ENCODE measurements around the gene MTERF2. TPM values are rescaled to one million over a fixed set of nuclear protein-coding genes. Genes with fewer than 3 reads are reported as not detected.

MTERF2 gene
- total RNA-seq, 2 donors from 2014 or later: 24.1 to 32.9 TPM

- ATAC-seq: no peak
- no peak overlapping the region for H3K27ac ChIP-seq
- H3K9me3 ChIP-seq: no peaks in the 10 kb centered on the region
- no peaks in the 10 kb centered on the region for H3K36me3 ChIP-seq (replicated peaks in 1 of 2; ENCODE audit: insufficient read depth in 1 of 2, low read depth in 2 of 2)
- no peak for DNase-seq
- intact Hi-C loops (cut with DNase I): no loop called here
- TF ChIP-seq CTCF (IDR thresholded peaks at IDR 0.05): no peak
- no peak for TF ChIP-seq POLR2A (IDR thresholded peaks at IDR 0.05)
- 22 to 23% methylated on average over 1 of the region's 1 CpG for WGBS, 2 donors
- no peaks in the 10 kb centered on the region for H3K4me1 ChIP-seq
- no peak overlapping the region for H3K4me3 ChIP-seq
- H3K27me3 ChIP-seq: no peaks in the 10 kb centered on the region
These were observed 41.6 kb downstream of the MTERF2 start for GRCh38 chr12:106945261-106945851.

- intact Hi-C loops (cut with DNase I): no loop called here
- H3K27me3 ChIP-seq: no peaks in the 10 kb centered on the region
These were observed 44.2 kb downstream of the MTERF2 start for GRCh38 chr12:106942775-106943174.

GRCh38 chr12:106941481-106942156 lies 45.3 kb downstream of the MTERF2 start:
- Histone ChIP-seq H3K27me3 (no peaks in the 10 kb centered on the region), H3K9me3 (no peaks in the 10 kb centered on the region), H3K27ac (no peak overlapping the region), H3K4me1 (no peaks in the 10 kb centered on the region), H3K4me3 (no peak overlapping the region), H3K36me3 (replicated peaks in 1 of 2; ENCODE audit: insufficient read depth in 1 of 2, low read depth in 2 of 2) (no peaks in the 10 kb centered on the region)
- intact Hi-C loops (cut with DNase I): no loop called here
- no peak for DNase-seq
- no peak for TF ChIP-seq CTCF (IDR thresholded peaks at IDR 0.05)
- TF ChIP-seq POLR2A (IDR thresholded peaks at IDR 0.05): no peak
- ATAC-seq: no peak
- 42 to 48% methylated on average over 6 of the region's 6 CpGs for WGBS, 2 donors

More at GRCh38 chr12:106942775-106943174, 44.2 kb downstream of the MTERF2 start:
- TF ChIP-seq CTCF (IDR thresholded peaks at IDR 0.05) (no peak), POLR2A (IDR thresholded peaks at IDR 0.05) (no peak)
- Histone ChIP-seq H3K4me1 (no peaks in the 10 kb centered on the region), H3K9me3 (no peaks in the 10 kb centered on the region), H3K27ac (no peak overlapping the region), H3K4me3 (no peak overlapping the region), H3K36me3 (replicated peaks in 1 of 2; ENCODE audit: insufficient read depth in 1 of 2, low read depth in 2 of 2) (no peaks in the 10 kb centered on the region)
- WGBS, 2 donors: 85 to 95% methylated on average over 2 of the region's 2 CpGs
- DNase-seq (no peak), ATAC-seq (no peak)

GRCh38 chr12:106934277-106934676 lies 52.7 kb downstream of the MTERF2 start:
- intact Hi-C loops (cut with DNase I): no loop called here
- no peak for DNase-seq
- TF ChIP-seq CTCF (IDR thresholded peaks at IDR 0.05): no peak
- TF ChIP-seq POLR2A (IDR thresholded peaks at IDR 0.05): no peak

More at GRCh38 chr12:106934277-106934676, 52.7 kb downstream of the MTERF2 start:
- Histone ChIP-seq H3K27me3 (no peaks in the 10 kb centered on the region), H3K4me3 (no peak overlapping the region), H3K36me3 (replicated peaks in 1 of 2; ENCODE audit: insufficient read depth in 1 of 2, low read depth in 2 of 2) (no peaks in the 10 kb centered on the region), H3K9me3 (no peaks in the 10 kb centered on the region), H3K27ac (no peak overlapping the region), H3K4me1 (no peaks in the 10 kb centered on the region)
- ATAC-seq: no peak
- WGBS, 2 donors: 77 to 88% methylated on average over 3 of the region's 3 CpGs

Other genes starting within 250 kb of the MTERF2 start
- 10 to 100 TPM; 15.6 to 22.1 TPM for gene RIC8B, start 212.5 kb downstream of the MTERF2 start, total RNA-seq
- 10 to 100 TPM; 27.4 to 33.5 TPM for gene TMEM263, start 31.2 kb downstream of the MTERF2 start, total RNA-seq
- 10 to 100 TPM; 12.5 to 15.6 TPM for gene CRY1, start 106.4 kb upstream of the MTERF2 start, total RNA-seq